Transverse colon (tissue), 4 donors: ENCODE measurements around the gene PDE2A.

Source experiments
- CTCF ChIP-seq, 5 experiments: fragments of 200-600 bp in 3 of 5; fragments of 450-650 bp in 2 of 5; sonication (generic) in 3 of 5; IDR thresholded peaks; 1 replicate in 2 of 5; 2 replicates in 3 of 5; pipeline ENCODE4 v1.5.1; 2016 to 2017; ENCODE audit warnings: antibody characterized with exemption in 5 of 5, inconsistent platforms in 3 of 5, mild to moderate bottlenecking in 2 of 5, moderate library complexity in 1 of 5
- EP300 ChIP-seq: sonication (generic); formaldehyde crosslinking; IDR thresholded peaks from one replicate; pipeline ENCODE4 v1.6.1; 2017; ENCODE audit warnings: antibody characterized with exemption, low read depth
- POLR2A ChIP-seq: fragments of 450-650 bp; IDR thresholded peaks from one replicate; pipeline ENCODE4 v1.6.1; 2016; ENCODE audit warnings: antibody characterized with exemption, mild to moderate bottlenecking, moderate library complexity
- POLR2AphosphoS5 ChIP-seq, 3 donors: sonication (generic); formaldehyde crosslinking; IDR thresholded peaks; one replicate each; pipeline ENCODE4 v1.6.1; 2016; ENCODE audit warnings: antibody characterized with exemption in 3 of 3

GRCh38 chr11:72627594-72628281, 46.5 kb downstream of the PDE2A start:
- TF ChIP-seq CTCF (IDR thresholded peaks at IDR 0.05) (no peak), POLR2AphosphoS5 (IDR thresholded peaks at IDR 0.05) (peak in 1 of 3 donors; percentile 59), POLR2A (no peak), EP300 (no peak)
